HepG2 (cell line): ENCODE data around the gene SFMBT1. TPM values are rescaled to one million over a fixed set of nuclear protein-coding genes. Genes with fewer than 3 reads are reported as not detected.

Experiments used
- ATAC-seq: fragments of 200-7000 bp; cut with Tn5 transposase; 3 replicates; pipeline ENCODE4 v1.9.1; 2020; ENCODE audit warnings: mild to moderate bottlenecking, moderate library complexity
- BruUV-seq: library from RNA; stranded (reverse); fragments of 400-500 nt; replicated peaks from 2 replicates; lab custom pipeline; 2021; lab: Mats Ljungman, UMichigan
- CTCF ChIA-PET: fragments of 300-600 bp; formaldehyde crosslinking; extraction: SDS; loops from one replicate; lab custom pipeline; 2021; ENCODE audit warnings: low total read pairs, inconsistent platforms, low intra/inter-chr PET ratio; lab: Yijun Ruan, JAX
- POLR2A ChIA-PET: fragments of 350-600 bp; sonication (Branson Sonifier 250); formaldehyde crosslinking; loops from one replicate; lab custom pipeline; 2020; ENCODE audit warnings: antibody characterized with exemption, inconsistent platforms; lab: Yijun Ruan, JAX
- DNase-seq: peaks from one replicate; pipeline ENCODE4 v3.0.0-alpha.2; 2015; ENCODE audit warnings: low spot score
- FAIRE-seq: peaks from 3 replicates; lab custom pipeline; 2011; peaks lifted over from hg19 to GRCh38; lab: Jason Lieb, UNC
- H2AFZ ChIP-seq: one replicate; pipeline ENCODE4 v1.6.1; 2011; ENCODE audit warnings: low read length, inconsistent platforms
- H3K27ac ChIP-seq: fragments of 300-600 bp; 3 replicates; pipeline ENCODE4 v1.8.0; 2011; ENCODE audit warnings: mixed run types, mild to moderate bottlenecking, mixed read lengths, low read length, inconsistent platforms; ENCODE audit not compliant: insufficient read depth; ENCODE audit errors: extremely low read length
- H3K27me3 ChIP-seq, 2 experiments: fragments of 200-600 bp in 1 of 2; 2 replicates in 1 of 2; 3 replicates in 1 of 2; pipeline versions ENCODE4 v1.6.0 to v1.8.0; 2011; ENCODE audit warnings: low read length in 2 of 2, mild to moderate bottlenecking in 2 of 2, moderate library complexity in 2 of 2, inconsistent platforms in 1 of 2; ENCODE audit not compliant: insufficient read depth in 2 of 2, control insufficient read depth in 1 of 2
- H3K36me3 ChIP-seq, 2 experiments: fragments of 200-600 bp in 1 of 2; replicated peaks in 1 of 2; 2 replicates in 1 of 2; 3 replicates in 1 of 2; pipeline versions ENCODE4 v1.5.1 to v1.8.0; 2011; ENCODE audit warnings: low read length in 2 of 2, inconsistent platforms in 1 of 2; ENCODE audit not compliant: insufficient read depth in 2 of 2, control insufficient read depth in 1 of 2
- H3K4me1 ChIP-seq: 2 replicates; pipeline ENCODE4 v1.5.1; 2012; ENCODE audit warnings: low read length, inconsistent platforms; ENCODE audit not compliant: insufficient read depth
- H3K4me2 ChIP-seq: 2 replicates; pipeline ENCODE4 v1.6.0; 2011; ENCODE audit warnings: low read depth, low read length, inconsistent platforms
- H3K4me3 ChIP-seq, 3 experiments: fragments of 200-600 bp in 1 of 3; sonication (generic), shearing (Covaris generic) in 1 of 3; replicated peaks in 1 of 3; 2 replicates each; pipeline ENCODE4 v1.5.1; 2011 to 2016; ENCODE audit warnings: low read length in 3 of 3, inconsistent platforms in 2 of 3, low read depth in 2 of 3, mild to moderate bottlenecking in 2 of 3, control low read depth in 1 of 3, mixed read lengths in 1 of 3; ENCODE audit not compliant: insufficient read depth in 1 of 3
- H3K79me2 ChIP-seq: one replicate; pipeline ENCODE4 v1.6.1; 2011; ENCODE audit warnings: low read length, inconsistent platforms; ENCODE audit not compliant: insufficient read depth
- H3K9ac ChIP-seq: 2 replicates; pipeline ENCODE4 v1.6.0; 2011; ENCODE audit warnings: mild to moderate bottlenecking, low read depth, low read length, inconsistent platforms; ENCODE audit not compliant: insufficient read depth
- H3K9me3 ChIP-seq: 2 replicates; pipeline ENCODE4 v1.5.1; 2012; ENCODE audit warnings: mild to moderate bottlenecking, low read length
- H4K20me1 ChIP-seq: 2 replicates; pipeline ENCODE4 v1.6.0; 2011; ENCODE audit warnings: inconsistent platforms, mild to moderate bottlenecking, low read length, moderate library complexity; ENCODE audit not compliant: insufficient read depth
- AGO1 ChIP-seq: fragments of 200-400 bp; formaldehyde crosslinking; IDR thresholded peaks from 2 replicates; pipeline ENCODE4 v1.6.1; 2017; ENCODE audit warnings: mild to moderate bottlenecking, low read depth, low read length, moderate library complexity; ENCODE audit not compliant: poor library complexity, severe bottlenecking
- AKAP8 ChIP-seq: sonication (generic); formaldehyde crosslinking; IDR thresholded peaks from 2 replicates; pipeline ENCODE4 v1.5.1; 2020; ENCODE audit warnings: mild to moderate bottlenecking, missing genetic modification reagents
- GLI4 ChIP-seq: sonication (generic); formaldehyde crosslinking; IDR thresholded peaks from 2 replicates; pipeline ENCODE4 v1.5.1; 2020; ENCODE audit warnings: missing genetic modification reagents, mild to moderate bottlenecking, moderate library complexity, borderline replicate concordance
- GLMP ChIP-seq: sonication (generic); formaldehyde crosslinking; IDR thresholded peaks from 2 replicates; pipeline ENCODE4 v1.9.0; 2021; ENCODE audit warnings: missing genetic modification reagents, mild to moderate bottlenecking, borderline replicate concordance
- KDM1A ChIP-seq: IDR thresholded peaks from 2 replicates; pipeline ENCODE4 v1.6.1; 2016; ENCODE audit warnings: missing compliant biosample characterization
- KDM3A ChIP-seq: IDR thresholded peaks from 2 replicates; pipeline ENCODE4 v1.6.1; 2018; ENCODE audit warnings: low read depth, missing compliant biosample characterization
- PLRG1 ChIP-seq: fragments of 450-650 bp; conservative IDR thresholded peaks from 2 replicates; pipeline ENCODE4 v1.6.1; 2016
- TAF1 ChIP-seq: sonication (generic); formaldehyde crosslinking; IDR thresholded peaks from 2 replicates; pipeline ENCODE4 v1.4.0; 2020; ENCODE audit warnings: missing genetic modification reagents
- ZC3H4 ChIP-seq: sonication (generic); formaldehyde crosslinking; IDR thresholded peaks from 2 replicates; pipeline ENCODE4 v1.4.0; 2020; ENCODE audit warnings: missing genetic modification reagents, borderline replicate concordance
- ZNF225 ChIP-seq: sonication (generic); formaldehyde crosslinking; IDR thresholded peaks from 2 replicates; pipeline ENCODE4 v1.4.0; 2020; ENCODE audit warnings: mild to moderate bottlenecking, missing genetic modification reagents
- ZNF773 ChIP-seq: sonication (generic); formaldehyde crosslinking; IDR thresholded peaks from 2 replicates; pipeline ENCODE4 v1.4.0; 2020; ENCODE audit warnings: missing genetic modification reagents, borderline replicate concordance
- WGBS: methylation state at CpG from one replicate; pipeline ENCODE4 v1.1.6; 2017; ENCODE audit warnings: low lambda C conversion rate; 5-methylcytosine and 5-hydroxymethylcytosine counted together
- in situ Hi-C: cut with HindIII; loops from 2 replicates; pipeline ENCODE4 v1.10.0; 2017; ENCODE audit warnings: low pct_unique_long_range_greater_than_20kb; ENCODE audit not compliant: extremely low pct_ligation_motif_present
- intact Hi-C: fragments of 100-400 bp; cut with micrococcal nuclease; formaldehyde crosslinking; loops from one replicate; pipeline ENCODE4 v1.10.0; 2022; ENCODE audit not compliant: unreplicated experiment
- polyA plus RNA-seq, 8 experiments: library from polyadenylated mRNA; depleted of rRNA in 3 of 8; stranded (reverse) in 7 of 8; unstranded in 1 of 8; fragments of >200 nt; fragmentation: Illumina TruSeq in 4 of 8; extraction: Trizol in 4 of 8; gene quantifications; 2 replicates each; pipeline versions ENCODE4 v1.2.1 to v1.2.3, GENCODE V29; 2011 to 2016; ENCODE audit warnings: low read depth in 4 of 8, missing spikeins in 1 of 8, mixed read lengths in 1 of 8; ENCODE audit not compliant: insufficient read depth in 1 of 8
- total RNA-seq, 5 experiments: library from RNA; depleted of rRNA; stranded (reverse); fragments of >200 nt; fragmentation: Illumina TruSeq; extraction: Trizol; gene quantifications; 2 replicates each; pipeline ENCODE4 v1.2.3, GENCODE V29; 2016; ENCODE audit warnings: low read depth in 1 of 5

SFMBT1 gene
- total and polyA plus RNA-seq, 2 of the 13 experiments (the other 11 are each of a cell fraction or from before 2014, with no cell fraction given): 3.8 to 12.8 TPM

- no peaks in the 10 kb centered on the region for H3K79me2 ChIP-seq
- WGBS: 100% methylated on average over 2 of the region's 2 CpGs
- intact Hi-C loops: no loop called here
- CTCF ChIA-PET: no interaction called here
- no peak overlapping the region for H2AFZ ChIP-seq
- no peak overlapping the region for H3K27ac ChIP-seq
- H3K36me3 ChIP-seq: no peaks in the 10 kb centered on the region
- TF ChIP-seq KDM3A (CRISPR knock-in tag): no peak
- no peaks in the 10 kb centered on the region for H3K27me3 ChIP-seq
- no TSS peak for BruUV-seq
- H3K4me3 ChIP-seq: no peak overlapping the region
- ATAC-seq: no peak
- H3K4me2 ChIP-seq: no peak overlapping the region
- no peaks in the 10 kb centered on the region for H3K9me3 ChIP-seq
- H3K9ac ChIP-seq: no peak overlapping the region
- no peaks in the 10 kb centered on the region for H4K20me1 ChIP-seq
- no peak for FAIRE-seq
- POLR2A ChIA-PET: no interaction called here
- DNase-seq: no peak
- in situ Hi-C loops: no loop called here
- no peaks in the 10 kb centered on the region for H3K4me1 ChIP-seq
Observed at GRCh38 chr3:52959773-52960172, 86.1 kb downstream of the SFMBT1 start.

- Histone ChIP-seq H3K4me3 (no peak overlapping the region), H4K20me1 (no peaks in the 10 kb centered on the region), H3K9me3 (no peaks in the 10 kb centered on the region), H3K4me1 (peaks cover 5% of the 10 kb centered on the region; the same call in 1 of the 2 replicates), H3K27ac (no peak overlapping the region), H3K9ac (no peak overlapping the region), H3K79me2 (no peaks in the 10 kb centered on the region), H3K4me2 (no peak overlapping the region)
- FAIRE-seq (no peak), DNase-seq (no peak)
- no TSS peak for BruUV-seq
- ChIA-PET CTCF (no interaction called here), POLR2A (no interaction called here)
- in situ Hi-C loops (loop anchor here (10.0 kb wide), 1 partner anchor 85 kb away; no protein-coding TSS in a partner anchor), intact Hi-C loops (no loop called here)
- TF ChIP-seq AGO1 (no peak), ZC3H4 (CRISPR knock-in tag) (no peak), ZNF773 (CRISPR knock-in tag) (no peak), ZNF225 (CRISPR knock-in tag) (no peak), PLRG1 (no peak), GLMP (no peak), GLI4 (no peak), TAF1 (CRISPR knock-in tag) (no peak), KDM1A (CRISPR knock-in tag) (no peak), AKAP8 (no peak)
- TF ChIP-seq, all 625 proteins: peak for 0
- ATAC-seq: no peak
- H2AFZ ChIP-seq: no peak overlapping the region
- no peaks in the 10 kb centered on the region for H3K27me3 ChIP-seq
- 0 out of 5 replicates have a peak, but pooled peaks cover 0 to 8% of the 10 kb centered on the region in 2 experiments for H3K36me3 ChIP-seq
Observed at GRCh38 chr3:52939600-52939999, 106.3 kb downstream of the SFMBT1 start.
